Liver (tissue), 9 donors: ENCODE measurements around the gene ING3. TPM values are rescaled to one million over a fixed set of nuclear protein-coding genes. Genes with fewer than 3 reads are reported as not detected.

Experiments used
- DNase-seq: peaks from one replicate; pipeline ENCODE4 v3.0.0-alpha.2; 2017; ENCODE audit warnings: low spot score
- H3K27ac ChIP-seq, 2 donors: one replicate each; pipeline ENCODE4 v1.7.0; 2013; ENCODE audit warnings: inconsistent platforms in 2 of 2, low read length in 2 of 2, control low read depth in 1 of 2, low read depth in 1 of 2, mild to moderate bottlenecking in 1 of 2
- H3K27me3 ChIP-seq, 4 donors: one replicate each; pipeline versions ENCODE4 v1.6.1 to v1.7.0; 2013; ENCODE audit warnings: low read length in 3 of 4, inconsistent platforms in 1 of 4, mild to moderate bottlenecking in 1 of 4, moderate library complexity in 1 of 4; ENCODE audit not compliant: control insufficient read depth in 4 of 4, insufficient read depth in 4 of 4
- H3K36me3 ChIP-seq, 4 donors: one replicate each; pipeline versions ENCODE4 v1.6.1 to v1.7.0; 2013; ENCODE audit warnings: low read length in 3 of 4, mild to moderate bottlenecking in 3 of 4, low read depth in 1 of 4, moderate library complexity in 1 of 4; ENCODE audit not compliant: control insufficient read depth in 4 of 4, insufficient read depth in 3 of 4
- H3K4me1 ChIP-seq, 4 donors: one replicate each; pipeline versions ENCODE4 v1.6.1 to v1.7.0; 2013; ENCODE audit warnings: low read length in 3 of 4, mild to moderate bottlenecking in 3 of 4, moderate library complexity in 1 of 4; ENCODE audit not compliant: control insufficient read depth in 4 of 4, insufficient read depth in 4 of 4
- H3K4me3 ChIP-seq, 3 donors: one replicate each; pipeline versions ENCODE4 v1.6.1 to v1.7.0; 2013; ENCODE audit warnings: low read length in 3 of 3, control low read depth in 1 of 3, low read depth in 1 of 3, mild to moderate bottlenecking in 1 of 3
- H3K9ac ChIP-seq, 2 donors: one replicate each; pipeline ENCODE4 v1.7.0; 2013; ENCODE audit warnings: low read length in 2 of 2, mild to moderate bottlenecking in 2 of 2, moderate library complexity in 2 of 2, control low read depth in 1 of 2, low read depth in 1 of 2
- H3K9me3 ChIP-seq, 4 donors: one replicate each; pipeline versions ENCODE4 v1.6.1 to v1.7.0; 2013; ENCODE audit warnings: low read length in 3 of 4; ENCODE audit not compliant: control insufficient read depth in 4 of 4
- EGR1 ChIP-seq, 2 donors: IDR thresholded peaks; 2 replicates each; pipeline ENCODE4 v1.6.1; 2016 to 2018; ENCODE audit warnings: antibody characterized with exemption in 2 of 2, low read depth in 2 of 2
- FOXA1 ChIP-seq: IDR thresholded peaks from 2 replicates; pipeline ENCODE4 v1.6.1; 2016; ENCODE audit warnings: antibody characterized with exemption
- FOXA2 ChIP-seq: IDR thresholded peaks from 2 replicates; pipeline ENCODE4 v1.6.1; 2016; ENCODE audit warnings: antibody characterized with exemption
- HNF4A ChIP-seq, 2 donors: conservative IDR thresholded peaks; 2 replicates each; pipeline ENCODE4 v1.6.1; 2016; ENCODE audit warnings: antibody characterized with exemption in 2 of 2, mild to moderate bottlenecking in 2 of 2
- HNF4G ChIP-seq: IDR thresholded peaks from 2 replicates; pipeline ENCODE4 v1.6.1; 2016; ENCODE audit warnings: antibody characterized with exemption
- NR2F2 ChIP-seq: IDR thresholded peaks from 2 replicates; pipeline ENCODE4 v1.6.1; 2016; ENCODE audit warnings: antibody characterized with exemption
- RXRA ChIP-seq, 2 donors: IDR thresholded peaks; 2 replicates each; pipeline ENCODE4 v1.6.1; 2017 to 2018; ENCODE audit warnings: antibody characterized with exemption in 2 of 2, mild to moderate bottlenecking in 1 of 2
- SP1 ChIP-seq: IDR thresholded peaks from 2 replicates; pipeline ENCODE4 v1.6.1; 2018; ENCODE audit warnings: antibody characterized with exemption, mild to moderate bottlenecking
- YY1 ChIP-seq: IDR thresholded peaks from 2 replicates; pipeline ENCODE4 v1.6.1; 2016; ENCODE audit warnings: antibody characterized with exemption, mild to moderate bottlenecking
- ZBTB33 ChIP-seq: IDR thresholded peaks from 2 replicates; pipeline ENCODE4 v1.6.1; 2016; ENCODE audit warnings: antibody characterized with exemption
- WGBS: extraction: QIAGEN DNeasy Blood & Tissue Kit; methylation state at CpG from one replicate; pipeline ENCODE4 v1.1.7; 2013; 5-methylcytosine and 5-hydroxymethylcytosine counted together
- polyA plus RNA-seq, 2 donors: library from polyadenylated mRNA; stranded (reverse) in 1 of 2; unstranded in 1 of 2; fragments of 200-250 nt in 1 of 2; fragments of >200 nt in 1 of 2; fragmentation: Nextera tagmentation in 1 of 2; extraction: Ambion mirVana in 1 of 2; gene quantifications; one replicate each; pipeline versions ENCODE4 v1.2.1 to v1.2.3, GENCODE V29; 2013 to 2015
- total RNA-seq, 2 donors: library from RNA; depleted of rRNA; stranded (reverse); fragments of >200 nt; gene quantifications; one replicate each; pipeline ENCODE4 v1.2.3, GENCODE V29; 2014
- TF ChIP-seq, protein P1 (sequence below): fragments of 150-350 bp; IDR thresholded peaks from 2 replicates; pipeline ENCODE4 v1.5.1; 2017; ENCODE audit warnings: improper control_type of control experiment, low read depth, low read length; ENCODE audit not compliant: missing input control
- TF ChIP-seq, protein P2 (sequence below): IDR thresholded peaks from 2 replicates; pipeline ENCODE4 v1.6.1; 2016; ENCODE audit warnings: antibody characterized with exemption, mild to moderate bottlenecking
- TF ChIP-seq, protein P3 (sequence below): IDR thresholded peaks from 2 replicates; pipeline ENCODE4 v1.6.1; 2016; ENCODE audit warnings: antibody characterized with exemption
- donor health status: healthy.
- donor health status: healthy.
- donor health status: healthy.
- donor health status: healthy.
- donor health status: healthy.

ING3 gene
- total and polyA plus RNA-seq, 4 donors = 3.8 to 14.0 (median 10.9) TPM

- 73% methylated on average over 2 of the region's 2 CpGs for WGBS
- no peak for DNase-seq
- Histone ChIP-seq H3K27me3 (no peaks in the 10 kb centered on the region), H3K36me3 (no peaks in the 10 kb centered on the region), H3K27ac (no peak overlapping the region), H3K9ac (no peak overlapping the region), H3K9me3 (no peaks in the 10 kb centered on the region), H3K4me3 (no peak overlapping the region), H3K4me1 (no peaks in the 10 kb centered on the region)
- no peak for TF ChIP-seq FOXA1
Observed at GRCh38 chr7:120924837-120925236, 25.7 kb upstream of the ING3 start.

- no peak overlapping the region for H3K9ac ChIP-seq
- no peak overlapping the region for H3K4me3 ChIP-seq
- H3K27me3 ChIP-seq = no peaks in the 10 kb centered on the region
- H3K36me3 ChIP-seq = no peaks in the 10 kb centered on the region
- TF ChIP-seq FOXA1 (no peak), HNF4G (no peak), ZBTB33 (no peak), EGR1 (IDR thresholded peaks at IDR 0.05; ENCODE audit: low read depth in 2 of 2) (no peak), SP1 (no peak), RXRA (IDR thresholded peaks at IDR 0.05) (no peak), HNF4A (conservative IDR thresholded peaks at IDR 0.05) (no peak)
- TF ChIP-seq, protein P1, sequence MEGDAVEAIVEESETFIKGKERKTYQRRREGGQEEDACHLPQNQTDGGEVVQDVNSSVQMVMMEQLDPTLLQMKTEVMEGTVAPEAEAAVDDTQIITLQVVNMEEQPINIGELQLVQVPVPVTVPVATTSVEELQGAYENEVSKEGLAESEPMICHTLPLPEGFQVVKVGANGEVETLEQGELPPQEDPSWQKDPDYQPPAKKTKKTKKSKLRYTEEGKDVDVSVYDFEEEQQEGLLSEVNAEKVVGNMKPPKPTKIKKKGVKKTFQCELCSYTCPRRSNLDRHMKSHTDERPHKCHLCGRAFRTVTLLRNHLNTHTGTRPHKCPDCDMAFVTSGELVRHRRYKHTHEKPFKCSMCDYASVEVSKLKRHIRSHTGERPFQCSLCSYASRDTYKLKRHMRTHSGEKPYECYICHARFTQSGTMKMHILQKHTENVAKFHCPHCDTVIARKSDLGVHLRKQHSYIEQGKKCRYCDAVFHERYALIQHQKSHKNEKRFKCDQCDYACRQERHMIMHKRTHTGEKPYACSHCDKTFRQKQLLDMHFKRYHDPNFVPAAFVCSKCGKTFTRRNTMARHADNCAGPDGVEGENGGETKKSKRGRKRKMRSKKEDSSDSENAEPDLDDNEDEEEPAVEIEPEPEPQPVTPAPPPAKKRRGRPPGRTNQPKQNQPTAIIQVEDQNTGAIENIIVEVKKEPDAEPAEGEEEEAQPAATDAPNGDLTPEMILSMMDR = no peak
- TF ChIP-seq, protein P2, sequence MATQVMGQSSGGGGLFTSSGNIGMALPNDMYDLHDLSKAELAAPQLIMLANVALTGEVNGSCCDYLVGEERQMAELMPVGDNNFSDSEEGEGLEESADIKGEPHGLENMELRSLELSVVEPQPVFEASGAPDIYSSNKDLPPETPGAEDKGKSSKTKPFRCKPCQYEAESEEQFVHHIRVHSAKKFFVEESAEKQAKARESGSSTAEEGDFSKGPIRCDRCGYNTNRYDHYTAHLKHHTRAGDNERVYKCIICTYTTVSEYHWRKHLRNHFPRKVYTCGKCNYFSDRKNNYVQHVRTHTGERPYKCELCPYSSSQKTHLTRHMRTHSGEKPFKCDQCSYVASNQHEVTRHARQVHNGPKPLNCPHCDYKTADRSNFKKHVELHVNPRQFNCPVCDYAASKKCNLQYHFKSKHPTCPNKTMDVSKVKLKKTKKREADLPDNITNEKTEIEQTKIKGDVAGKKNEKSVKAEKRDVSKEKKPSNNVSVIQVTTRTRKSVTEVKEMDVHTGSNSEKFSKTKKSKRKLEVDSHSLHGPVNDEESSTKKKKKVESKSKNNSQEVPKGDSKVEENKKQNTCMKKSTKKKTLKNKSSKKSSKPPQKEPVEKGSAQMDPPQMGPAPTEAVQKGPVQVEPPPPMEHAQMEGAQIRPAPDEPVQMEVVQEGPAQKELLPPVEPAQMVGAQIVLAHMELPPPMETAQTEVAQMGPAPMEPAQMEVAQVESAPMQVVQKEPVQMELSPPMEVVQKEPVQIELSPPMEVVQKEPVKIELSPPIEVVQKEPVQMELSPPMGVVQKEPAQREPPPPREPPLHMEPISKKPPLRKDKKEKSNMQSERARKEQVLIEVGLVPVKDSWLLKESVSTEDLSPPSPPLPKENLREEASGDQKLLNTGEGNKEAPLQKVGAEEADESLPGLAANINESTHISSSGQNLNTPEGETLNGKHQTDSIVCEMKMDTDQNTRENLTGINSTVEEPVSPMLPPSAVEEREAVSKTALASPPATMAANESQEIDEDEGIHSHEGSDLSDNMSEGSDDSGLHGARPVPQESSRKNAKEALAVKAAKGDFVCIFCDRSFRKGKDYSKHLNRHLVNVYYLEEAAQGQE = no peak
- no peak overlapping the region for H3K27ac ChIP-seq
- DNase-seq = no peak
- no peaks in the 10 kb centered on the region for H3K4me1 ChIP-seq
- WGBS = 77% methylated on average over 5 of the region's 5 CpGs
- no peaks in the 10 kb centered on the region for H3K9me3 ChIP-seq
Observed at GRCh38 chr7:120925392-120925791, 25.2 kb upstream of the ING3 start.

DNA sequence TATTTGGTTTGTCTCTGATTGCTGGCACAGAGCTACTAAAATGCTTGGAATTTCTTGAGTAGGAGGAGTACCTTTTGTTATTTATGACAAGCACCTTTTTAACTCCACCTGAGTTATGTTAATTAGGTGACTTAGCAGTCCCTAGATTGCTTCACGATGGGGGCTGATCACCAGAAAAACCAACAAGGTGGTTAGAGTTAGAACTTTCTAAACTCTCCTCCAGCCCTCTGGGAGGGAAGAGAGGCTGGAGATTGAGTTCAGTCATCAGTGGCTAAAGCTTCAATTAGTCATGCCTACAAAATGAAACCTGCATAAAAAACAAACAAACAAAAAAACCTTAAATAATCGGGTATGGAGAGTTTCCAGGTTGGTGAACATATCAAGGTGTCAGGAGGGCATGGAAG lies 23.6 kb upstream of the ING3 start:
- H3K9ac ChIP-seq = no peak overlapping the region
- no peaks in the 10 kb centered on the region for H3K4me1 ChIP-seq
- H3K36me3 ChIP-seq = no peaks in the 10 kb centered on the region
- H3K9me3 ChIP-seq = no peaks in the 10 kb centered on the region
- no peaks in the 10 kb centered on the region for H3K27me3 ChIP-seq
- no peak overlapping the region for H3K27ac ChIP-seq
- WGBS = 38% methylated on average over 2 of the region's 2 CpGs
- no peak for DNase-seq
- H3K4me3 ChIP-seq = no peak overlapping the region
- TF ChIP-seq NR2F2 (no peak), EGR1 (IDR thresholded peaks at IDR 0.05; ENCODE audit: low read depth in 2 of 2) (no peak), HNF4A (conservative IDR thresholded peaks at IDR 0.05) (no peak), YY1 (no peak), SP1 (no peak), FOXA2 (no peak), FOXA1 (no peak)
- TF ChIP-seq, protein P1 = no peak
- TF ChIP-seq, protein P3, sequence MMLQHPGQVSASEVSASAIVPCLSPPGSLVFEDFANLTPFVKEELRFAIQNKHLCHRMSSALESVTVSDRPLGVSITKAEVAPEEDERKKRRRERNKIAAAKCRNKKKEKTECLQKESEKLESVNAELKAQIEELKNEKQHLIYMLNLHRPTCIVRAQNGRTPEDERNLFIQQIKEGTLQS = no peak
- TF ChIP-seq, protein P2 = no peak
